Measurements from ENCODE around the gene CHMP3.
"Not testable (repeated sequence)": the region's sequence is repeated elsewhere in the genome, so short reads cannot be mapped to it uniquely, and the experiment has no call there.

DNA sequence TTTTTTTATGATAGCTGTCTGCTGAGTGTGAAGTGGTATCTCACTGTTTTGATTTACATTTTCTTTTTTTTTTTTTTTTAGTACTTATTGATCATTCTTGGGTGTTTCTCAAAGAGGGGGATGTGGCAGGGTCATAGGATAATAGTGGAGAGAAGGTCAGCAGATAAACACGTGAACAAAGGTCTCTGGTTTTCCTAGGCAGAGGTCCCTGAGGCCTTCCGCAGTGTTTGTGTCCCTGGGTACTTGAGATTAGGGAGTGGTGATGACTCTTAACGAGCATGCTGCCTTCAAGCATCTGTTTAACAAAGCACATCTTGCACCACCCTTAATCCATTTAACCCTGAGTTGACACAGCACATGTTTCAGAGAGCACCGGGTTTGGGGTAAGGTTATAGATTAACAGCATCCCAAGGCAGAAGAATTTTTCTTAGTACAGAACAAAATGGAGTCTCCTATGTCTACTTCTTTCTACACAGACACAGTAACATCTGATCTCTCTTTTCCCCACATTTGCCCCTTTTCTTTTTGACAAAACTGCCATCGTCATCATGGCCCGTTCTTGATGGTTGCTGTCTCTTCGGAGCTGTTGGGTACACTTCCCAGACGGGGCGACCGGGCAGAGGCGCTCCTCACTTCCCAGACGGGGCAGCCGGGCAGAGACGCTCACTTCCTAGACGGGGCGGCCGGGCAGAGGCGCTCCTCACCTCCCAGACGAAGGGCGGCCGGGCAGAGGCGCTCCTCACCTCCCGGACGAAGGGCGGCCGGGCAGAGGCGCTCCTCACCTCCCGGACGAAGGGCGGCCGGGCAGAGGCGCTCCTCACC lies 18.8 kb downstream of the CHMP3 start:
- TF ChIP-seq, protein P1, sequence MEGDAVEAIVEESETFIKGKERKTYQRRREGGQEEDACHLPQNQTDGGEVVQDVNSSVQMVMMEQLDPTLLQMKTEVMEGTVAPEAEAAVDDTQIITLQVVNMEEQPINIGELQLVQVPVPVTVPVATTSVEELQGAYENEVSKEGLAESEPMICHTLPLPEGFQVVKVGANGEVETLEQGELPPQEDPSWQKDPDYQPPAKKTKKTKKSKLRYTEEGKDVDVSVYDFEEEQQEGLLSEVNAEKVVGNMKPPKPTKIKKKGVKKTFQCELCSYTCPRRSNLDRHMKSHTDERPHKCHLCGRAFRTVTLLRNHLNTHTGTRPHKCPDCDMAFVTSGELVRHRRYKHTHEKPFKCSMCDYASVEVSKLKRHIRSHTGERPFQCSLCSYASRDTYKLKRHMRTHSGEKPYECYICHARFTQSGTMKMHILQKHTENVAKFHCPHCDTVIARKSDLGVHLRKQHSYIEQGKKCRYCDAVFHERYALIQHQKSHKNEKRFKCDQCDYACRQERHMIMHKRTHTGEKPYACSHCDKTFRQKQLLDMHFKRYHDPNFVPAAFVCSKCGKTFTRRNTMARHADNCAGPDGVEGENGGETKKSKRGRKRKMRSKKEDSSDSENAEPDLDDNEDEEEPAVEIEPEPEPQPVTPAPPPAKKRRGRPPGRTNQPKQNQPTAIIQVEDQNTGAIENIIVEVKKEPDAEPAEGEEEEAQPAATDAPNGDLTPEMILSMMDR (IDR thresholded peaks at IDR 0.05), result not testable (repeated sequence)
- TF ChIP-seq POLR2A, POLR2AphosphoS5, EP300 (IDR thresholded peaks at IDR 0.05): not testable (repeated sequence)

Measured in gastroesophageal sphincter (tissue), 3 donors.